ENCODE measurements around the gene IRF6. TPM values are rescaled to one million over a fixed set of nuclear protein-coding genes. Genes with fewer than 3 reads are reported as not detected.

IRF6 gene
- total RNA-seq, 4 donors from 2014 or later, result 9.9 to 66.4 (median 52.2) TPM

DNA sequence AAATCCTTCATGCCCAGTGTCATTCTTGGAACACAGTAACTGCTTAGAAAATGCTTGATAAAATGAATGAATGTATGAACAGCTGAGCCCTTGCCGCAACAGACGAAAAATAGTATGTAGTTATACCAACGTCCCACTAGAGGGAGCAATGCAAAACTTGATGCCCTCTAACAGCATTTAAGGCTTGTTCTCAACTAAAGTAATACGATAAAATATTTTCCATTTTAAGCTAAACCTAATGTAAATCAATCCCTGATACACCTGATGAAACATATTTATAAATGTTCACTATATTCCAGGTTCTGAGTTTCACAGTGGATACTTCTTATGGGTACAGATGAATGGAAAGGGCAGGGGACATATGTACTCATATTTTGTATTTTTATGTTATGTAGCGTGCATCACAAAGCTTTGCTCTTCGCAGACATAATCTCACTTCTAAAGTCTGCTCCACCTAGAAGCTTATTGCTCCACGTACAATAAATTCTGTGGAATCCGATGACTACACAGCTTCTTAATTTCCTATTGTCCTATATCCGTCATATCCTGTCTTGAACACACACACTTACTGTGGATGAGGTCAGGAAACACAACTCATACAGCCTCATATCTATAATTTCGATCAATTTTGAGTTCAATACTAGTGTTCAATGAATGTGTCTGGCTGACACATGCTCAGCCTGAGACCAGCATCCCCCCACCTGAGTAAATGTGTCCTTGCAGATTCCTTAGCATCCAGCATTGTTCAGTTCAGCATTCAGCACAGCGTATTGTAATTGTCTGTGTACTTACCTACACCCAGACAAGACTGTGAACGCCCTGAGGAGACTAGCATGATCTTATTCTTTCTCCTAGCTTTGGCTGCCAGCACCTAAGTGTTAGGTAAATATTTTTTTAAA is 17.4 kb upstream of the IRF6 start:
- Histone ChIP-seq H3K27ac (no peak overlapping the region), H3K9me3 (no peaks in the 10 kb centered on the region), H3K36me3 (no peaks in the 10 kb centered on the region), H3K27me3 (no peaks in the 10 kb centered on the region), H3K4me3 (no peak overlapping the region), H3K4me1 (peaks cover 0 to 6% (median 0%) of the 10 kb centered on the region in 4 donors)
- DNase-seq, result no peak
- TF ChIP-seq, protein P1, sequence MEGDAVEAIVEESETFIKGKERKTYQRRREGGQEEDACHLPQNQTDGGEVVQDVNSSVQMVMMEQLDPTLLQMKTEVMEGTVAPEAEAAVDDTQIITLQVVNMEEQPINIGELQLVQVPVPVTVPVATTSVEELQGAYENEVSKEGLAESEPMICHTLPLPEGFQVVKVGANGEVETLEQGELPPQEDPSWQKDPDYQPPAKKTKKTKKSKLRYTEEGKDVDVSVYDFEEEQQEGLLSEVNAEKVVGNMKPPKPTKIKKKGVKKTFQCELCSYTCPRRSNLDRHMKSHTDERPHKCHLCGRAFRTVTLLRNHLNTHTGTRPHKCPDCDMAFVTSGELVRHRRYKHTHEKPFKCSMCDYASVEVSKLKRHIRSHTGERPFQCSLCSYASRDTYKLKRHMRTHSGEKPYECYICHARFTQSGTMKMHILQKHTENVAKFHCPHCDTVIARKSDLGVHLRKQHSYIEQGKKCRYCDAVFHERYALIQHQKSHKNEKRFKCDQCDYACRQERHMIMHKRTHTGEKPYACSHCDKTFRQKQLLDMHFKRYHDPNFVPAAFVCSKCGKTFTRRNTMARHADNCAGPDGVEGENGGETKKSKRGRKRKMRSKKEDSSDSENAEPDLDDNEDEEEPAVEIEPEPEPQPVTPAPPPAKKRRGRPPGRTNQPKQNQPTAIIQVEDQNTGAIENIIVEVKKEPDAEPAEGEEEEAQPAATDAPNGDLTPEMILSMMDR (IDR thresholded peaks at IDR 0.05), result peak; percentile 68 to 76 (median 70)
- no peak for TF ChIP-seq POLR2A (IDR thresholded peaks at IDR 0.05)

DNA sequence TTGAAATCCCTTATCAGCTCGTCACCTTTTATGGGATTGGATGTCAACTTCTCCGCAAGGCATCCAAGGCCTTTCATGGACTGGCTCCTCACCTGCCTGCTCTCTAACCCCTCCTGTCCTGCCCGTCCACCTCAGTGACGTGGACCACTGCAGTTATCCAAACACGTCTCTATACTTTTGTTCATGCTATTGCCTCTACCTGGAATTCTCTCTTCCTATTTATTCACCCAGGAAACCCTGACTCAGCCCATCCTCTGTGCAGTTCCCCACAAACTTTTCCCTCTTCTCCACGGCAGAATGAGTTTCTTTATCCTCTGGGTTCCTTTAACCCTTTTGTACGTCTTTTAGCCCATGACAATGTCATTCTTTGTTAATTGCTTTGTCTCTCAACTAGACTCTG is 16.8 kb upstream of the IRF6 start:
- Histone ChIP-seq H3K27me3 (no peaks in the 10 kb centered on the region), H3K4me3 (no peak overlapping the region), H3K9me3 (no peaks in the 10 kb centered on the region), H3K4me1 (peaks cover 0 to 6% (median 0%) of the 10 kb centered on the region in 4 donors), H3K36me3 (no peaks in the 10 kb centered on the region), H3K27ac (no peak overlapping the region)
- no peak for TF ChIP-seq POLR2A (IDR thresholded peaks at IDR 0.05)
- TF ChIP-seq, protein P1 (IDR thresholded peaks at IDR 0.05), result no peak
- no peak for DNase-seq

DNA sequence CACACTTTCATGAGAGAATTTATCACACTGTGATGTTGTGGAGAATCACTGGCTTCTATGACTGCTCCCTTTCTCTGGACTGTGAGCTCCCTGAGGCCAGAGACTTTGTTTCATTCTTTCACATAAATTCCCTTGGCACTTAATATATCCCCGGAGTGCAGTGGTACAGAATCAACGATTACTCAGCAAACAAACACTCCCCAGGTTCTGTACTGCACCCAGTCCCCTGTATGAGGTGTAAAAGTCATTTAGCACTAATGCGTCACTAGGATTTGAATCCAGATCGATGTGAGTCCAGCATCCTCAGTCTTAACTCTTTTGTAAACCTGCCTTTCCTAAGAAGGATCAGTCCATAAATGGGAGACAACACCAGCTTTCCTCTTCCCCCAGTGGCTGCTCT is 15.0 kb upstream of the IRF6 start:
- Histone ChIP-seq H3K9me3 (no peaks in the 10 kb centered on the region), H3K4me3 (no peak overlapping the region)

DNA sequence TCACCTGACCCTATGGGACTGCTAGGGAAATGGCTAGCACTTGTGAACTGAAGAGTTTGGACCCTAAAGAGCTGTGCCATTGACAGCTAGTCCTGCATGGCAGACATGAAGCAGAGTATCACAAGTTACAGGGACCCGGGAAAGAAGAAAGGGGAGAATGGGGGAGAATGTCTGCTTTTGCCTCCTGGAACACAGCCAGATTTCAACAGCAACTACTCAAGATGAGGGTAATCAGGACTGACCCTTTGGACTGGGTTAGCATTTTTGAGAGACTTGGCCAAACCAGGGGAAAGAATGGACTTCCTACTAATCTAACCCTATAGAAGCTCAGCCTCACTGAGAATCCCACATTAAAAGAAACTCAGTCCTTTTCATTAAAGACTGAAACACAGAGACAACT is 13.1 kb upstream of the IRF6 start:
- H3K27me3 ChIP-seq, result no peaks in the 10 kb centered on the region
- no peak for TF ChIP-seq POLR2A (IDR thresholded peaks at IDR 0.05)
- TF ChIP-seq, protein P1 (IDR thresholded peaks at IDR 0.05), result no peak
- H3K9me3 ChIP-seq, result no peaks in the 10 kb centered on the region
- no peak overlapping the region for H3K27ac ChIP-seq
- no peaks in the 10 kb centered on the region for H3K4me1 ChIP-seq
- H3K4me3 ChIP-seq, result no peak overlapping the region
- no peaks in the 10 kb centered on the region for H3K36me3 ChIP-seq
- DNase-seq, result no peak

More for the DNA sequence above, 15.0 kb upstream of the IRF6 start:
- DNase-seq, result no peak
- Histone ChIP-seq H3K27ac (no peak overlapping the region), H3K27me3 (no peaks in the 10 kb centered on the region), H3K4me1 (no peaks in the 10 kb centered on the region), H3K36me3 (no peaks in the 10 kb centered on the region)
- no peak for TF ChIP-seq POLR2A (IDR thresholded peaks at IDR 0.05)
- TF ChIP-seq, protein P1 (IDR thresholded peaks at IDR 0.05), result no peak

DNA sequence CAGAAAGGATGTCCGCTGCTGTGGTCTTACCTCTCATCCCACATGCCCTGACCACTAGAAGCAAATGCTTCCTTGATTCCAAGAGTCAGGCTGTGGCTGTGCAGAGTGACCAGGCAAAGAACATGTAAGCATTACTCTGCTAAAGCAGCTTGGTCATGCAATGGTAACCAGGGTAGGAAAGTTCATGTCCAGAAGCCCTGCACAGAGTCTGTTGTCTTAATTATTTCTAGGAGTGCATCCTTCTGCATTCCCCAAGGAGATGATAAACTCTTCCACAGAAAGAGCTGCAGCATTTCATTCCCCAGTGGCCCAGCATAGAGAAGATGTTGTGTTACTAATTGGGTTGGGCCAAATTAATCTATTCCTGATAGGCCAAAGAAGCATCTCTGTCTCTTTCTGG is 11.7 kb upstream of the IRF6 start:
- no peak overlapping the region for H3K27ac ChIP-seq

More for the DNA sequence above, 11.7 kb upstream of the IRF6 start:
- H3K27me3 ChIP-seq, result no peaks in the 10 kb centered on the region
- no peak overlapping the region for H3K4me3 ChIP-seq
- no peaks in the 10 kb centered on the region for H3K4me1 ChIP-seq
- TF ChIP-seq, protein P1 (IDR thresholded peaks at IDR 0.05), result no peak
- TF ChIP-seq POLR2A (IDR thresholded peaks at IDR 0.05), result no peak
- no peak for DNase-seq
- no peaks in the 10 kb centered on the region for H3K36me3 ChIP-seq
- no peaks in the 10 kb centered on the region for H3K9me3 ChIP-seq
